SJSA1 (cell line): ENCODE results near the gene RPS6KA2. TPM values are rescaled to one million over a fixed set of nuclear protein-coding genes. Genes with fewer than 3 reads are reported as not detected.

ENCODE experiments used
- DNase-seq, 2 experiments: peaks; one replicate each; pipeline ENCODE4 v3.0.0-alpha.2; 2015 to 2020; ENCODE audit warnings: low spot score in 2 of 2, low read depth in 1 of 2
- H3K27ac ChIP-seq: fragments of 250-450 bp; sonication (Bioruptor Pico); 2 replicates; pipeline ENCODE4 v1.5.1; 2020; ENCODE audit warnings: mild to moderate bottlenecking, moderate library complexity
- H3K27me3 ChIP-seq: fragments of 250-450 bp; sonication (Bioruptor Pico); replicated peaks from 2 replicates; pipeline ENCODE4 v1.5.1; 2020; ENCODE audit warnings: mild to moderate bottlenecking, moderate library complexity
- H3K36me3 ChIP-seq: fragments of 250-450 bp; sonication (Bioruptor Pico); 2 replicates; pipeline ENCODE4 v1.5.1; 2020; ENCODE audit warnings: mild to moderate bottlenecking
- H3K4me1 ChIP-seq: fragments of 250-450 bp; sonication (Bioruptor Pico); replicated peaks from 2 replicates; pipeline ENCODE4 v1.6.1; 2021; ENCODE audit warnings: mild to moderate bottlenecking
- H3K4me3 ChIP-seq: fragments of 250-450 bp; sonication (Bioruptor Pico); 2 replicates; pipeline ENCODE4 v1.5.1; 2020; ENCODE audit warnings: mild to moderate bottlenecking
- H3K9me3 ChIP-seq: fragments of 250-450 bp; sonication (Bioruptor Pico); replicated peaks from 2 replicates; pipeline ENCODE4 v1.5.1; 2020; ENCODE audit warnings: mild to moderate bottlenecking
- total RNA-seq: library from RNA; depleted of rRNA; stranded (reverse); fragments of >200 nt; shearing (Covaris generic); gene quantifications from 2 replicates; pipeline ENCODE4 v1.2.3, GENCODE V29; 2014

The RPS6KA2 gene
- total RNA-seq, 1 experiment from 2014 or later: 16.2 TPM

DNA sequence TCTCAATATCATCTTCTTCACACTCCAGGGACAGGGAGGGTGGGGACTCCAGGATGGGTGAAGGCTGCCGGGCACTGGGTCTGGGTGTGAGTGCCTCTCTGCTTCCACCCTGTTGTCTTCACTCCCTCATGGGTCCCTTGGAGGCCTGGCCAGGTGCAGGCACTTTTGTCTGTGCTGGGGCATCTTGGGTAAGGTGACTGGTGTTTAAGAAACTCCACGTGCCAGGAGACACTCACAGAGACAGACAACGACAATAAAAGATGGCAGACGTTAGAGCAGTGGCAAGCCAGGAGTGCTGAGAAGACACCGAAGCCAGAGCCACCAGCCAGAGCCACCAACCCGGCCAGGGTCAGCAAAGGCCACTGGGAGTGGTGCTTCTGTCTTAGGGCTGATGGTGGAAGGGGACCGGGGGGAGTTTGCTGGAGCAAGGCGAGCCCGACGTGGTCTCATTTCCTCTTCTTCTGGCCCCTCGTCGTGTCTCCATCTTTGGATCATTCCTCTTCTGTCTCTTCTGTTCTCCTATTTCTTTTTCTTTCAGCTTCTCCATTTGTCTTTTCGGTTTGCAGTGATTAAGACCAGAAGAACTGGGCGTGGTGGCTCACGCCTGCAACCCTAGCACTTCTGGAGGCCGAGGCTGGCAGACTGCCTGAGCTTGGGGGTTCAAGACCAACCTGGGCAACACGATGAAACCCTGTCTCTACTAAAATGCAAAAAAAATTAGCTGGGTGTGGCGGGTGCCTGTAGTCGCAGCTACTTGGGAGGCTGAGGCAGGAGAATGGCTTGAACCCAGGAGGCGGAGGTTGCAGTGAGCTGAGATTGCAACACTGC lies 131.3 kb downstream of the RPS6KA2 start:
- Histone ChIP-seq H3K27me3 (no peaks in the 10 kb centered on the region), H3K4me1 (no peaks in the 10 kb centered on the region), H3K4me3 (no peak overlapping the region), H3K27ac (no peak overlapping the region), H3K9me3 (no peaks in the 10 kb centered on the region), H3K36me3 (no peaks in the 10 kb centered on the region)
- DNase-seq: no peak

DNA sequence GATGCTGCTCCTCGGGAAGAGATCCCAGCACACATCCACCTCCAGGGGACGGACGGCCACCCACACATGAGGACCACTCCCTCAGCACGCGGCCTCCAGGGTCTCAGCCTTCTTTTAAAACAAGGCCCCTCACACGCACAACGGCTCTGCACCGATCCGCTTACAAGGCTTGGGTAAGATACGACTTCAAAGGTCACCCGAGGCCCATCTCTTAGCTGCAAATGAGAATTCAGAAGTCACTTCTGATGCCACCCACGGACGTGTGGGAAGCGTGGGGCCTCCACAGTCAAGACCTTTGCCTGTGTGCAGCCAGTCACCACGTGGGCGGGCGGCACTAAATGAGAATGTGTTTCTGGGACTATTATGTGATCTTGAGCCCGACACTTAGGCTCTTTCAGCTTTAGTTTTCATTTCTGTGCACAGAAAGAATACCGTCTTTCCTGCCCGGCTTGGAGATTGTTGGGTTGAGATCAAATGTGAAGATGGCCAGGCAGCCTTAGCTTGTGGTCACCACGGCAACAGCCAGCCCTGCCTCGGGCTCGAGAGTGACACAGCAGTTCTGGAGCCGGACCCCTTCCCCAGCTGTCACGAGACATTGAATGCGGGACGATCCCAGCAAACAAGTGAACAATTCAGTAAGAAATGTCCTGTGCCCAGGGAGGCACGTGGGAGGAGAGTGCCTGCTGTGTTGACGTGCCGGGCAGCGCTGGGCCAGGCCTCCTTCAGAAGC lies 132.1 kb downstream of the RPS6KA2 start:
- no peak overlapping the region for H3K4me3 ChIP-seq
- no peaks in the 10 kb centered on the region for H3K27me3 ChIP-seq
- no peak for DNase-seq
- H3K27ac ChIP-seq: no peak overlapping the region
- H3K9me3 ChIP-seq: no peaks in the 10 kb centered on the region
- no peaks in the 10 kb centered on the region for H3K36me3 ChIP-seq
- H3K4me1 ChIP-seq: no peaks in the 10 kb centered on the region

- no peaks in the 10 kb centered on the region for H3K36me3 ChIP-seq
- H3K4me3 ChIP-seq: no peak overlapping the region
- DNase-seq: no peak
- no peaks in the 10 kb centered on the region for H3K9me3 ChIP-seq
- no peaks in the 10 kb centered on the region for H3K4me1 ChIP-seq
- no peak overlapping the region for H3K27ac ChIP-seq
- H3K27me3 ChIP-seq: no peaks in the 10 kb centered on the region
Observed at GRCh38 chr6:166494101-166494441, 133.0 kb downstream of the RPS6KA2 start.

- DNase-seq: no peak
- H3K4me1 ChIP-seq: no peaks in the 10 kb centered on the region
- no peaks in the 10 kb centered on the region for H3K36me3 ChIP-seq
- H3K9me3 ChIP-seq: no peaks in the 10 kb centered on the region
- H3K27me3 ChIP-seq: no peaks in the 10 kb centered on the region
- no peak overlapping the region for H3K4me3 ChIP-seq
- no peak overlapping the region for H3K27ac ChIP-seq
Observed at GRCh38 chr6:166493427-166494100, 133.5 kb downstream of the RPS6KA2 start.

DNA sequence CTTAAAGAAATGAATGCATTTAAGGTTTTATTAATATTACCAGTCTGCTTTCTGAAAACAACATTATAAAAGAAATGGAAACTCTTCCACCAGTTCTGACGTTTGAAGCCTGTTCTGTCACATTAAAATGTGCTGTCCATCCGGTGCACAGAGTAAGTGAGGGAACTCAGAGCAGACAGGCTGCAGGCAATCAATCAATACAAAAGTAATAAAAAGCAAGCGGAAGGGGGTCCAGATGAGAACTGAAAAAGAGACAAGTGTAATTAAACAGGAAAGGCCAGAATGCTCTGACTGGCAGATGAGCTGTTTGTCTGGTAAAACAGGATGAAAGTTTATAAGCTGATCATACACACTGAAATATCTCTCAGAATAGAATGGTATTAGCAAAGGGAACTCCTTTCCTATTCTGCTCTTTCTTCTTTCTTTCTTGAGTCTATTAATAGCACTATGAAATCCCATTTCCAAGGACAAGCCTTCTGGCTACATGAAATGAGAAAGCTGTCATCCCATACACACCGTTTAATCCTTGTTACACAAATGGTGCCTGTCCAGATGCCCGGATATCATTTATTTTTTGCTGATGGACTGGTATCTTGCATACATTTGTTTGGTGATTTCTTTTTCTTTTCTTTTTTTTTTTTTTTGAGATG lies 134.8 kb downstream of the RPS6KA2 start:
- H3K36me3 ChIP-seq: no peaks in the 10 kb centered on the region
- no peak overlapping the region for H3K4me3 ChIP-seq
- no peaks in the 10 kb centered on the region for H3K4me1 ChIP-seq
- DNase-seq: no peak
- H3K27ac ChIP-seq: no peak overlapping the region
- H3K27me3 ChIP-seq: no peaks in the 10 kb centered on the region
- no peaks in the 10 kb centered on the region for H3K9me3 ChIP-seq

GRCh38 chr6:166490671-166491500 lies 136.2 kb downstream of the RPS6KA2 start:
- DNase-seq: no peak
- H3K27ac ChIP-seq: no peak overlapping the region
- no peaks in the 10 kb centered on the region for H3K36me3 ChIP-seq
- H3K9me3 ChIP-seq: no peaks in the 10 kb centered on the region
- H3K27me3 ChIP-seq: no peaks in the 10 kb centered on the region
- no peak overlapping the region for H3K4me3 ChIP-seq
- no peaks in the 10 kb centered on the region for H3K4me1 ChIP-seq

DNA sequence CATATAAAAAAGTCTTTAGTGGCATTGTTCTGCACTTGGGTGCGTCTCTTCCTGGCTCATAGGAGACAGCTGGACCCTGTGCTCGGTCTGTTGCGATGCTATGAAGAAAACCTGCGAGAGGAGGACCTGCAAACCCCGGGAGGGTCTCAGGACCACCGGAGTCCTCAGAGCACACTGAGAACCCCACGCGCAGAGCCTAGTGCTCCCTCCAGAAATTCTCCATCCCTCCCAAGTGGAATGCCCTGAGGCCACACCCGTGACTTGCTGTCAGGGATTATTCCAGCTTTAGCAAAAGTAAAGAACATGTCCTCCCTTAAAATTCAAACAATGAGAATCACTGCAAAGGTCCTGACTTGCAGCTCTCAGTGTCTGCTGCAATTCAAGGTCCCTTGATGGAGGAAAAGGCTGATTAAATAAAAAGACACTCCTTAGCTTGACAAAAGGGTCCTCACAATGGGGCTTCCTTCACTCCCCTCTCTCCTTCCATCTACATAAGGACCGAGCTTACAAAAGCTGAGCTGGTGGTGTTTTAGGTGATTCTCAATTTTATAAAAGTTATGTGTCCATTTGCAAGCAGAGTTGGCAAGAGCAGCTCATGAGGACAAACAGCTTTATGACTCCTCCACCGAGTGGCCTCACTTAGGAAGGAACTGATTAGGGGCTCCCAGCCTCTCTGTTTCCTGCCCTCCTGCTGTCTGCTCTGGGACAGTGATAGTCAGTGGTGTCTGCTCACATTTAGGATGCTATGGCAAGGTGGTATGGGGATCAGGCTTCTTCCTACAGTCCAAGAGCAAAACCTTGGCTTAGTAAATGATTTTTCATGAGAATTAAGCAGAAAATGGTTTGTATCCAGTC lies 137.5 kb downstream of the RPS6KA2 start:
- H3K9me3 ChIP-seq: no peaks in the 10 kb centered on the region
- H3K4me3 ChIP-seq: no peak overlapping the region
- no peak overlapping the region for H3K27ac ChIP-seq
- no peak for DNase-seq
- H3K4me1 ChIP-seq: no peaks in the 10 kb centered on the region
- no peaks in the 10 kb centered on the region for H3K36me3 ChIP-seq
- no peaks in the 10 kb centered on the region for H3K27me3 ChIP-seq

DNA sequence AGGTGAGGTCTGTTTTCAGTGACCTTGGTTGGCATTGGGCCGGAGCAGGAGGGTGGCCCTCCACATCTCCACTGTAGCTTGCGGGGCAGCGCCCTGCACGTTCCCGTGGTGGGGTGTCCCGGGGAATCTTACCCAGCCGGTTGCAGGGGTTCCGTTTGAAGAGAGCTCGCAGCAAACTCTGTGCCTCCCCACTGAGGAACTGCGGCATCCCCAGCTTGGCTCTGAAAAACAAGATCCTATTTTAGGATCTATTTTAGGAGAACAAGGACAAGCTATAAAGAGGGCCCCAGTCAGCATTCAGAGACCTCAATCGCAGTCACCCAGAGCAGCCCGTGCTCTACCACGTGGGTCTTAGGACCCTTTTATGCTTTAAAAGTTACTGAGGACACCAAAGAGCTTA lies 138.3 kb downstream of the RPS6KA2 start:
- H3K27me3 ChIP-seq: no peaks in the 10 kb centered on the region
- H3K4me3 ChIP-seq: no peak overlapping the region
- DNase-seq: no peak
- H3K9me3 ChIP-seq: no peaks in the 10 kb centered on the region
- H3K4me1 ChIP-seq: no peaks in the 10 kb centered on the region
- H3K27ac ChIP-seq: no peak overlapping the region
- no peaks in the 10 kb centered on the region for H3K36me3 ChIP-seq

- H3K27me3 ChIP-seq: no peaks in the 10 kb centered on the region
- no peaks in the 10 kb centered on the region for H3K4me1 ChIP-seq
- no peak overlapping the region for H3K27ac ChIP-seq
- no peaks in the 10 kb centered on the region for H3K36me3 ChIP-seq
- no peaks in the 10 kb centered on the region for H3K9me3 ChIP-seq
- no peak for DNase-seq
- no peak overlapping the region for H3K4me3 ChIP-seq
Observed at GRCh38 chr6:166488076-166488685, 138.9 kb downstream of the RPS6KA2 start.

GRCh38 chr6:166487148-166487547 lies 139.9 kb downstream of the RPS6KA2 start:
- Histone ChIP-seq H3K36me3 (no peaks in the 10 kb centered on the region), H3K4me1 (no peaks in the 10 kb centered on the region), H3K27me3 (no peaks in the 10 kb centered on the region), H3K27ac (no peak overlapping the region), H3K9me3 (no peaks in the 10 kb centered on the region), H3K4me3 (no peak overlapping the region)
- no peak for DNase-seq

- H3K9me3 ChIP-seq: no peaks in the 10 kb centered on the region
- no peaks in the 10 kb centered on the region for H3K36me3 ChIP-seq
- DNase-seq: no peak
- H3K4me1 ChIP-seq: no peaks in the 10 kb centered on the region
- H3K4me3 ChIP-seq: no peak overlapping the region
- no peaks in the 10 kb centered on the region for H3K27me3 ChIP-seq
- H3K27ac ChIP-seq: no peak overlapping the region
Observed at GRCh38 chr6:166486536-166486880, 140.5 kb downstream of the RPS6KA2 start.
